Mesendoderm (in vitro differentiated cells): ENCODE data around the gene TAF9B.
A peak's percentile ranks its signal among the peaks of the same experiment; 100 is the strongest.

Experiments used
- DNase-seq: peaks from one replicate; pipeline ENCODE4 v3.0.0; 2013
- H2AK5ac ChIP-seq: 2 replicates; pipeline ENCODE4 v1.6.1; 2013; ENCODE audit warnings: low read length, inconsistent platforms
- H2BK120ac ChIP-seq: 2 replicates; pipeline ENCODE4 v1.6.1; 2013; ENCODE audit warnings: low read depth, mild to moderate bottlenecking, low read length, moderate library complexity, mixed read lengths
- H2BK15ac ChIP-seq: replicated peaks from 2 replicates; pipeline ENCODE4 v1.6.1; 2013; ENCODE audit warnings: low read depth, mild to moderate bottlenecking, moderate library complexity
- H2BK5ac ChIP-seq: 2 replicates; pipeline ENCODE4 v1.6.1; 2013; ENCODE audit warnings: low read length, inconsistent platforms
- H3K18ac ChIP-seq: 2 replicates; pipeline ENCODE4 v1.6.1; 2013; ENCODE audit warnings: mild to moderate bottlenecking, low read length, mixed read lengths
- H3K23ac ChIP-seq: one replicate; pipeline ENCODE4 v1.6.1; 2013; ENCODE audit warnings: low read length
- H3K27ac ChIP-seq: 2 replicates; pipeline ENCODE4 v1.5.1; 2013; ENCODE audit warnings: low read depth, mild to moderate bottlenecking, inconsistent platforms, low read length, moderate library complexity
- H3K27me3 ChIP-seq: 2 replicates; pipeline ENCODE4 v1.6.1; 2013; ENCODE audit warnings: low read length, control low read depth, mild to moderate bottlenecking, inconsistent platforms; ENCODE audit not compliant: insufficient read depth, poor library complexity
- H3K36me3 ChIP-seq: 2 replicates; pipeline ENCODE4 v1.6.1; 2013; ENCODE audit warnings: low read length, inconsistent platforms; ENCODE audit not compliant: control insufficient read depth, insufficient read depth
- H3K4ac ChIP-seq: one replicate; pipeline ENCODE4 v1.6.1; 2013; ENCODE audit warnings: low read depth, mild to moderate bottlenecking, low read length, moderate library complexity
- H3K4me1 ChIP-seq: 2 replicates; pipeline ENCODE4 v1.6.1; 2013; ENCODE audit warnings: low read depth, low read length, inconsistent platforms; ENCODE audit not compliant: control insufficient read depth
- H3K4me2 ChIP-seq: 2 replicates; pipeline ENCODE4 v1.6.1; 2013; ENCODE audit warnings: low read length
- H3K4me3 ChIP-seq: 2 replicates; pipeline ENCODE4 v1.5.1; 2013; ENCODE audit warnings: mild to moderate bottlenecking, low read length
- H3K56ac ChIP-seq: one replicate; pipeline ENCODE4 v1.6.1; 2013; ENCODE audit warnings: low read length
- H3K79me1 ChIP-seq: 2 replicates; pipeline ENCODE4 v1.6.1; 2013; ENCODE audit warnings: low read length, inconsistent platforms
- H3K79me2 ChIP-seq: 2 replicates; pipeline ENCODE4 v1.6.1; 2013; ENCODE audit warnings: mild to moderate bottlenecking, low read length; ENCODE audit not compliant: control insufficient read depth, insufficient read depth
- H3K9ac ChIP-seq: 2 replicates; pipeline ENCODE4 v1.6.1; 2013; ENCODE audit warnings: low read length, inconsistent platforms
- H4K5ac ChIP-seq: one replicate; pipeline ENCODE4 v1.6.1; 2013; ENCODE audit warnings: low read length
- H4K8ac ChIP-seq: one replicate; pipeline ENCODE4 v1.6.1; 2013; ENCODE audit warnings: low read depth, mild to moderate bottlenecking, control low read depth, low read length, moderate library complexity
- WGBS: extraction: QIAGEN DNeasy Blood & Tissue Kit; methylation state at CpG from one replicate; pipeline ENCODE4 v1.1.7; 2013; ENCODE audit warnings: low lambda C conversion rate, missing lambda C conversion rate; ENCODE audit not compliant: insufficient coverage; ENCODE audit errors: extremely low coverage; 5-methylcytosine and 5-hydroxymethylcytosine counted together

Gene TAF9B

DNA sequence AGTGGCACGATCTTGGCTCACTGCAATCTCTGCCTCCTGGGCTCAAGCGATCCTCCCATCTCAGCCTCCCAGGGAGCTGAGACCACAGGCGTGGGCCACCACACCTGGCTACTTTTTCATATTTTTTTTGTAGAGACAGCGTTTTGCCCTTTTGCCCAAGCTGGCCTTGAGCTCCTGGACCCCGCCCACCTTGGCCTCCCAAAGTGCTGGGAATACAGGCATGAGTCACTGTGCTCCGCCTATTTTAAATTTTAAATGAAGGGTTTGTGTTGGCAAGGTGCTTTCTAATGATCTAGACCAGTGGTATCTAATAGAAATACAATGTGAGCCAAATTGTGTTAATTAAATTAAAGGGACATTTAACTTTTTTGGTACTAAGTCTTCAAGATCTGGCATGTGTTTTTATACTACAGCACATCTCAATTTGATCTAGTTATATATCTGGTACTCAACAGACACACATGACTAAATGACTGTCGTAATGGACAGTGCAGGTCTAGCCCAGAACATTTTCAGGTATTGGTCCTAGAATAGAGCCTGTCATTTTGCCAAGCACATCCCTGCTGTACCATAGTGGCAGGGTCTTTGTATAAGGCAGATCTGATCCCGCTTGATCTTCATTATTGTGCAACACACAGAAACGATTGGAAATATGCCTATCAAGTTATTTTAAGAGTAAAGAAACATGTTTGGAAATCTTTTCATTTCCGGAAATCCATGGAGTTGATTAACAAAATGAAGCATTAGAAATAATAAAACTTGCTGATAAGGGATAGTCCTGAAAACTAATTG lies 28.1 kb downstream of the TAF9B start:
- Histone ChIP-seq H3K9ac (no peak overlapping the region), H4K8ac (no peak overlapping the region), H2BK120ac (no peak overlapping the region), H2BK5ac (no peak overlapping the region), H3K4me2 (no peak overlapping the region), H3K27me3 (no peaks in the 10 kb centered on the region), H3K27ac (no peak overlapping the region), H3K4me3 (no peak overlapping the region), H2AK5ac (no peak overlapping the region), H4K5ac (no peak overlapping the region), H3K79me2 (peaks cover 36% of the 10 kb centered on the region), H3K4me1 (no peaks in the 10 kb centered on the region), H3K56ac (no peak overlapping the region), H3K4ac (no peak overlapping the region), H3K36me3 (no peaks in the 10 kb centered on the region), H3K79me1 (no peaks in the 10 kb centered on the region), H2BK15ac (no peak overlapping the region), H3K18ac (no peak overlapping the region), H3K23ac (no peak overlapping the region)
- DNase-seq = no peak
- no CpG with 5 or more reads among the region's 10 CpGs for WGBS

DNA sequence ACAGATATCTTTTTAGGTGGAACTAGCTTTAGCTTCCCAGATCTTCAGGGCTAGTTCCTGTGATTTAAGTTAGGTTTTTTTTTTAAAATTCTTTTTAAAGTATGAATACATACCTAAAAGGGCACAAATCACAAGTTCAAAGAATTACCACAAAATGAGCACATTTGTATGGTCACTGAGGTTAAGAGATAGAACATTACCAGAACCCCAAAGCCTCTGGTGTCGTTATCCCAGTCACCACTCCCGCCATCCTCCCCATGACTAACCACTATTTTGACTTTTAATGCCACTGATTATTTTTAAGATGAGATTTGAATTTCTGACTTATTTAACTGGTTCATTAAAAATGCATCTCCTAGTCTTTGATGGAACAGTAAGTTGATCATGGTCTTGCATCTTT lies 30.0 kb downstream of the TAF9B start:
- H2AK5ac ChIP-seq = no peak overlapping the region
- no peak overlapping the region for H4K8ac ChIP-seq
- no peaks in the 10 kb centered on the region for H3K4me1 ChIP-seq
- H3K4me3 ChIP-seq = no peak overlapping the region
- no peak overlapping the region for H2BK120ac ChIP-seq
- H2BK15ac ChIP-seq = no peak overlapping the region
- H3K4me2 ChIP-seq = no peak overlapping the region
- H3K27me3 ChIP-seq = no peaks in the 10 kb centered on the region
- no peak overlapping the region for H3K18ac ChIP-seq
- no peak overlapping the region for H3K9ac ChIP-seq
- H2BK5ac ChIP-seq = no peak overlapping the region
- DNase-seq = no peak
- H3K79me2 ChIP-seq = peaks cover 55% of the 10 kb centered on the region
- H3K79me1 ChIP-seq = no peaks in the 10 kb centered on the region
- H4K5ac ChIP-seq = no peak overlapping the region
- H3K23ac ChIP-seq = no peak overlapping the region
- WGBS = no CpG with 5 or more reads among the region's 2 CpGs
- H3K4ac ChIP-seq = no peak overlapping the region
- H3K56ac ChIP-seq = no peak overlapping the region
- no peak overlapping the region for H3K27ac ChIP-seq
- no peaks in the 10 kb centered on the region for H3K36me3 ChIP-seq

DNA sequence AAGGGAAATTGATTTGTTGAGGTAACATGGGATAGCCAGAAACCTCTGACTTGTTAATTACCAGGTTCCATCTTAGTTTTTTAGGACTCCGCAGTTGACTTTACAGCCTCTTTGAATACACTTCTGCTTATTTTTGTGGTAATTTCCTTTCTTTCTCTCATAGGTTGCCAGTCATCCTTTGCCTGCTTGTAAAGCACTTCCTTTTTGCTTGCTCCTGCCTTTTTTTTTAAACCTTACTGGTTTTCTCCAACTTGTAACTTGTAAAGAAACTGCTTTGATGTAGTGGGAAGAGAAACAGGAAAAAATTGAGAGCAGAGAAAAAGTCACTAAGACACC lies 32.8 kb downstream of the TAF9B start:
- H3K79me2 ChIP-seq = peaks cover 59% of the 10 kb centered on the region
- H3K4me3 ChIP-seq = no peak overlapping the region
- H3K9ac ChIP-seq = peak overlapping the region; percentile 5
- H3K36me3 ChIP-seq = no peaks in the 10 kb centered on the region
- no peak overlapping the region for H4K8ac ChIP-seq
- no peak overlapping the region for H3K4ac ChIP-seq
- H2BK15ac ChIP-seq = no peak overlapping the region
- H3K4me1 ChIP-seq = no peaks in the 10 kb centered on the region
- no peak overlapping the region for H4K5ac ChIP-seq
- H3K18ac ChIP-seq = no peak overlapping the region
- WGBS = no CpG with 5 or more reads among the region's 1 CpG
- H2BK5ac ChIP-seq = no peak overlapping the region
- H3K23ac ChIP-seq = no peak overlapping the region
- no peak overlapping the region for H3K56ac ChIP-seq
- H3K27me3 ChIP-seq = no peaks in the 10 kb centered on the region
- H2BK120ac ChIP-seq = no peak overlapping the region
- DNase-seq = no peak
- no peaks in the 10 kb centered on the region for H3K79me1 ChIP-seq
- H3K27ac ChIP-seq = no peak overlapping the region
- peak overlapping the region; percentile 14 for H3K4me2 ChIP-seq
- no peak overlapping the region for H2AK5ac ChIP-seq

DNA sequence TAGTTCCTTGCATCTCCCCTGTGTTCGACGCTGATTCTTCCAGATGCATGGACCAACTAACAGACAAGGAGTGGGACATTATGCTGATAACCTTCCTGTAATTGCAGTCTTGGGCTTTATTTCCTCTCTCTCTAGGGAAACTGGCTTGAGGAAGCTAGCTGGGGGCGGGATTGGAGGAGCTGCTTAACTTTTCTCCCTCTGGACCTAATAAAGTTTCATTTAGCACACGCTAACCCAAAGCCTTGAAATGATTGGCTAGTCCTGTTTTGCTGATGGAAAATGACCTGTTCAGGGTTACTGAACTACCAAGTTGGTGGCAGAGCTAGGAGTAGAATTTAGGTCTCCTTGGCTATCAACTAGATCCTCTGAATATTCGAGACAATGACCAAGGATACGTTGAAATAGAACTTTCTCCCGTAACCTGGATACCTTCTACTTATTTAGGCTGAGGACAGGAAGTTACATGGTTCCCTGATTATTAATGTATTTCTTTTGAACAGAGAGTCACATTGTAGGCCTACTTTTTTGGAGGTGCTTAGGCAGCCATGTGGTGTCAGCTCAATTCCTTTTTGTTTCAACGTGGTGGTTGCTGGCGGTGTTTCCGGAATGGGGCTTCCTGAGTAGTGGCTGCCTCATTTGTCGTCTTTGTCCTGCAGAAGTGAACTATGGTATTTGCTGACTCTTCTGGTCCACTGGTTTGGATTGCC lies 33.4 kb downstream of the TAF9B start:
- no peaks in the 10 kb centered on the region for H3K27me3 ChIP-seq
- H3K18ac ChIP-seq = no peak overlapping the region
- no peak for DNase-seq
- no peak overlapping the region for H2BK15ac ChIP-seq
- H2BK5ac ChIP-seq = no peak overlapping the region
- H3K4ac ChIP-seq = no peak overlapping the region
- peak overlapping the region; percentile 25 for H3K4me3 ChIP-seq
- no peak overlapping the region for H3K23ac ChIP-seq
- H2BK120ac ChIP-seq = no peak overlapping the region
- H3K79me1 ChIP-seq = no peaks in the 10 kb centered on the region
- H3K4me1 ChIP-seq = no peaks in the 10 kb centered on the region
- no peaks in the 10 kb centered on the region for H3K36me3 ChIP-seq
- H3K79me2 ChIP-seq = peaks cover 56% of the 10 kb centered on the region
- H3K4me2 ChIP-seq = peak overlapping the region; percentile 20
- H2AK5ac ChIP-seq = no peak overlapping the region
- H3K56ac ChIP-seq = peak overlapping the region; percentile 89
- H4K8ac ChIP-seq = no peak overlapping the region
- H3K27ac ChIP-seq = no peak overlapping the region
- H4K5ac ChIP-seq = no peak overlapping the region
- peak overlapping the region; percentile 86 for H3K9ac ChIP-seq
- no CpG with 5 or more reads among the region's 11 CpGs for WGBS

DNA sequence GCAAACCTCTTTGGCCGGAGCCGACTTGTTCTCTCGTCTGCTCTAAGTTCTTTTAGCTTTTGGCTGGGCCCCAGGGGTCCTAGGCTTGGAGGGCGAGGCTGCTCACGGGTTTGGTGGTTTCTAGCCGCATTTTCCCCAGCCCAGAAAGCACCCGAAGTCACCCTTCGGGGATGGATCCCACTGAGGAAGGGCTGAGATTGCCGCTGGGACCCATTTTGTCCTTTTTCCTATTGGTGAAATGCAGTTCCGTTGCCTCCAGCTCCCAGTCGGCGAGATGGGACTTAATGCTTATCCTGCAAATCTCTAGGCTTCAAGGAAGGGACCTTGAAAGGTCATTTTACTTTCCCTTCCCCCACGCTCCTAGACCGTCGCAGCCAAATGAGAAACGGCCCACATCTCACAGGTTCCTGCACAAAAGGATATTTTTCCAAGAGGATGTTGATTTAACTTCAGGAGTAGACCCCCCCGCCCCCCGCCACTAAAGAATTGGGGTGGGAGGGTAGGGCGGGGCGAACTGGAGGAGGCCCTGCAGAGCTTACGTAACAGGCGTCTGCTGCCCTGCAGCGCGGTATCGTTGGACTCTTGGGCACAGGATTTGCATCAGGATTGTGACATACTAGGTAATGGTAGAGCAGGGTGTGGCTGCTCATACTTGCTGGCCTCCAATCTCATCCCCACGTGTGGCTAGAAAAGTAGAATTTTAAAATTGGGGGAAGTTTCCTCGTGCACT lies 34.8 kb downstream of the TAF9B start:
- Histone ChIP-seq H2AK5ac (no peak overlapping the region), H3K4me3 (peak overlapping the region; percentile 91), H3K4me1 (no peaks in the 10 kb centered on the region), H3K27me3 (no peaks in the 10 kb centered on the region), H3K9ac (peak overlapping the region; percentile 86), H2BK15ac (no peak overlapping the region), H4K5ac (no peak overlapping the region), H3K4me2 (peak overlapping the region; percentile 20), H3K56ac (peak overlapping the region; percentile 89), H3K36me3 (no peaks in the 10 kb centered on the region), H2BK5ac (no peak overlapping the region), H2BK120ac (no peak overlapping the region), H3K27ac (peak overlapping the region; percentile 60), H3K18ac (peak overlapping the region; percentile 61), H3K23ac (no peak overlapping the region), H3K79me2 (peaks cover 54% of the 10 kb centered on the region), H4K8ac (no peak overlapping the region), H3K79me1 (no peaks in the 10 kb centered on the region), H3K4ac (peak overlapping the region; percentile 71)
- peak; percentile 38 for DNase-seq
- WGBS = no CpG with 5 or more reads among the region's 27 CpGs
